DMS53 treated with DMSO at 0.1 percent for 48 hours (cell line): ENCODE results near the gene ZNF296.

Experiments
- DNase-seq: peaks from one replicate; lab custom pipeline; 2025; ENCODE audit not compliant: unreplicated experiment; lab: John Stamatoyannopoulos, UW

ZNF296 gene

GRCh38 chr19:45103508-45104319, 27.4 kb upstream of the ZNF296 start:
- DNase-seq = no peak

- DNase-seq = no peak
Measured at GRCh38 chr19:45103156-45103507, 26.9 kb upstream of the ZNF296 start.

- no peak for DNase-seq
Measured at GRCh38 chr19:45102481-45102880, 26.2 kb upstream of the ZNF296 start.

GRCh38 chr19:45101806-45102205, 25.5 kb upstream of the ZNF296 start:
- no peak for DNase-seq

GRCh38 chr19:45100846-45101252, 24.6 kb upstream of the ZNF296 start:
- DNase-seq = no peak

GRCh38 chr19:45100201-45100600, 23.9 kb upstream of the ZNF296 start:
- DNase-seq = no peak

- DNase-seq = no peak
Measured at GRCh38 chr19:45099467-45100191, 23.4 kb upstream of the ZNF296 start.

- DNase-seq = no peak
Measured at GRCh38 chr19:45098521-45099466, 22.5 kb upstream of the ZNF296 start.

GRCh38 chr19:45097776-45098520, 21.7 kb upstream of the ZNF296 start:
- DNase-seq = peak; percentile 9

- DNase-seq = no peak
Measured at GRCh38 chr19:45097450-45097775, 21.1 kb upstream of the ZNF296 start.

- DNase-seq = no peak
Measured at GRCh38 chr19:45096700-45097099, 20.4 kb upstream of the ZNF296 start.

GRCh38 chr19:45095496-45096413, 19.5 kb upstream of the ZNF296 start:
- no peak for DNase-seq

- no peak for DNase-seq
Measured at GRCh38 chr19:45094707-45095106, 18.4 kb upstream of the ZNF296 start.

GRCh38 chr19:45094137-45094536, 17.9 kb upstream of the ZNF296 start:
- DNase-seq = no peak

- DNase-seq = peak; percentile 90
Measured at GRCh38 chr19:45092747-45093678, 16.7 kb upstream of the ZNF296 start, which contains the start of gene PPP1R37. TSS of gene PPP1R37 (plus strand) at chr19:45093179. CDS start at chr19:45093326, 147 bp downstream.

GRCh38 chr19:45091031-45091923, 15.0 kb upstream of the ZNF296 start:
- DNase-seq = peak; percentile 93

GRCh38 chr19:45090606-45091005, 14.3 kb upstream of the ZNF296 start:
- DNase-seq = no peak

- no peak for DNase-seq
Measured at GRCh38 chr19:45090034-45090433, 13.8 kb upstream of the ZNF296 start.
